IPS-11a (cell line): ENCODE results near the gene MEX3B.

Source experiments
- H3K4me3 ChIP-seq: one replicate; pipeline ENCODE4 v1.5.1; 2013; ENCODE audit warnings: low read depth, low read length, control low read depth

The MEX3B gene

DNA sequence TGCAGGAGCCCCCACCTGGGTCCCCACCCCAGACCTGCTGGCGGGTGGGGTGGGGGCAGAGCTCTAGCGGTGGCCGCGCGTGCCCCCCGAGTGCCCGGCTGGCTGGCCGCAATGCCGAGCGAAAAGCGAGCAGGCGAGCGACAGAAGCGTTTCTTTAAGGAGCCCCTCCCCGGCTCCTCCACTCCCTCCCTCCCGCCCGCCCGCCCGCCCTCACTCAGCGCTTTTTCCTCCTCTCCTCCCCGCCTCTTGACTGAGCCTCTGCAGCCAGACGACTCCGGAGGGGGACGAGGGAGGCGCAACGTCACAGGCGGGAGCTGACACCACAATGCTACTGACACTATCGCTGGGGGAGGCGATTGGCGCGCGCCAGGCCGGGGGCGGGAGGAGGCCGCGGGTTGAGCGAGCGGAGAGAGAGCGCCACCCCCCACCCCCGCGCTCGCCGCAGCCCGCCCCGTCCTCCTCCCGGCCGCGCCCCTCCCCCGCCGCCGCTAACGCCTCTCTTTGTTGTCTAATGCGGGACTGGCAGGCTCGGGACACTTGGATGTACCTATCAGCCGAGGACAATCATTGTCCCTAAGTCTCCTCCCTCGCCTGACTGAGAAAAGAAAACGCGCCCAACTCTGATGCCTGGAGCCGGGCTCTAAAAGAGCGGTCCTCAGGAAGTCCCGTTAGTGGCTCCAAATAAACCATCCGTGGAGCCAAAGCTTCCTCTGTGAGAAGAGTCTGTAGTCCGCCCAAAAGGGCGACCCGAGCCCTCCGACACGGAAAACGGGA is at the start of gene MEX3B:
MEX3B (minus strand) TSS at position 127 of the 774 bp plus-strand sequence. CDS start 313 bp downstream, outside the sequence.
- peak within 1 kb of the TSS; percentile 81 for H3K4me3 ChIP-seq

DNA sequence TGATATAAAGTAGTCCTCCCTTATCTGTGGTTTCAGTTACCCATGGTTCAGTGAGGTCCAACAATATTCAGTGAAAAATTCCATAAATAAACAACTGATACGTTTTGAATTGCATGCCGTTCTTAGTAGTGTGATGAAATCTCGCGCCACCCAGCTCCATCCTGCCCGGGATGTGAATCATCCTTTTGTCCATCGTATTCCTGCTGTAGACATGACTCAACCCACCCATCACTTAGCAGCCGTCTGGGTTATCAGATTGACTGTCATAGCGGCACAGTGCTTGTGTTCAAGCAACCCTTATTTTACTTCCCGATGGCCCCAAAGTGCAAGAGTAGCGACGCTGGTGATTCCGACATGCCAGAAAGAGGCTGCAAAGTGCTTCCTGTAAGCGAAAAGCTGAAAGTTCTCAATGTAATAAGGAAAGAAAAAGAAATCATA is 48.0 kb upstream of the MEX3B start:
- no peak overlapping the region for H3K4me3 ChIP-seq

DNA sequence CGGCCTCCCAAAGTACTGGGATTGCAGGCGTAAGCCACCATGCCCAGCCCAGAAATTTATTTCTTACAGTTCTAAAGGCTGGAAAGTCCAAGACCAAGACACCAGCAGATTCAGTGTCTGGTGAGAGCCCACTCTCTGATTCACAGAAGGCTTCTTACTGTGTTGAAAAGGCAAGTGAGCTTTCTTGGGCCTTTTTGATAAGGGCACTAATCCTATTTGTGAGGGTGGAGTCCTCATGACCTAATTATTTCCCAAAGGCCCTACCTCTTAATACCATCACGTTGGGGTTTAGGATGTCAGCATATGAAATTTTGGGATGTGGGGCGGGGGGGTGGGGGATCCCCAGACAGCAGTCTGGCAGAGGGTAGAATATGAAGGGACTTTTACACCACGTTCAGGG is 47.5 kb upstream of the MEX3B start:
- H3K4me3 ChIP-seq, result no peak overlapping the region

GRCh38 chr15:82091636-82092140 is 45.9 kb upstream of the MEX3B start:
- H3K4me3 ChIP-seq, result no peak overlapping the region

- H3K4me3 ChIP-seq, result no peak overlapping the region
Observed at GRCh38 chr15:82086243-82086995, 40.6 kb upstream of the MEX3B start.

DNA sequence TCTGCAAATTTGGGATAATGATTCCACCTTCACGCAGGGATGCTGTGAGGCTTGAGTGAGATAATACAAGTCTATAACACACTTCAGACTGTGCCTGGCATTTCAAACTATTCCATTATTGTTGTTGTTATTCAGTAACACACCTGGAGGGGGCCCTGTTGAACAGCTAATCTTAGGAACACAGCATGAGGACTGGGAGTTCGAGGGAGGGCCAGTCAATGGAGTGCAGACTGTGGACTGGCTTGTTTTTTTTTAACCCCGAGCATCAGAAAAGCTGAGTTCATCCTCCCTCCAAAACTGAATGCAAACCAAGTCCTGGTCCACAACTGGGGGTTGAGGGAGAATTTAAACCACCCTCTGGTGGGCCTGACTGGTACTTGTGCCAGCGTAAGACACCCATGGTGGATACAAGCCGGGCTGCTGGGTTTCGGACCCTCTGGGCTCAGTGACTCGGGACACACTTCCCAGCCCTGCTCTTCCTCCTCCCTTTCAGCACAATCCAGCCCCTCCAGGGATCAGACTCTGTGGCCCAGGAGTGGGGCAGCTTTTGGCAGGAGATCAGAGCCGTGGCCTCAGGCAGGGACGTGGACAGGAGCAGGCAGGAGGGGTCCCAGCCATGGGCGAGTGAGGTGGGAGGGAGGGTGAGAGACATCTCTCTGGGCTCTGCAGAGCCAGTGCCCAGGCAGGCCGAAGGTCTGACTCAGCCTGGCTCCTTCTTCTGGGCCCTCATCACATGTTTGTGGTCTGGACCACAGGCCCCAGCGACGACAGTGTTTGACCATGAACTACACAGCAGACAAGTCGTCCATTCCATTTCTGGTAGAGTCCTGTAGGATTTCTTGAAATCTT is 36.3 kb upstream of the MEX3B start:
- no peak overlapping the region for H3K4me3 ChIP-seq

GRCh38 chr15:82080774-82081173 is 35.0 kb upstream of the MEX3B start:
- H3K4me3 ChIP-seq, result no peak overlapping the region

DNA sequence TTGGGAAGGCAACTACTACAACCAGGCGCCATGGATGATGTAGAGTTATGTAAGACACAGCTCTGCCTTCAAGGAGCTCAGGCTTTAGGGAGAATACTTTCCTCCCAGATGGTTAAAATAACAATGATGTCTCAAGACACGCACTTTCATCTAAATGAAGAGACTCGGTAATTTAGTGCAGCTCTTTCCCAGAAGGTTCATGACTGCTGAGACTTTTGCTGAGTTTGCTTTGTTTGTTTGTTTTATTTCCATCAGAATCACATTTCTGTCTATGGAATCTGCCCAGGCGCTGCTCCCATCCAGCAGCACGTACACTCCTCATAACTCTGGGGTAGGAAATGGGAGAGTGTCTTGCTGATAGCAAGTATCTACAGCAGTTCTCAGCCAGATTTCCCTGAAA is 33.9 kb upstream of the MEX3B start:
- no peak overlapping the region for H3K4me3 ChIP-seq

- no peak overlapping the region for H3K4me3 ChIP-seq
Observed at GRCh38 chr15:82074610-82075009, 28.8 kb upstream of the MEX3B start.

DNA sequence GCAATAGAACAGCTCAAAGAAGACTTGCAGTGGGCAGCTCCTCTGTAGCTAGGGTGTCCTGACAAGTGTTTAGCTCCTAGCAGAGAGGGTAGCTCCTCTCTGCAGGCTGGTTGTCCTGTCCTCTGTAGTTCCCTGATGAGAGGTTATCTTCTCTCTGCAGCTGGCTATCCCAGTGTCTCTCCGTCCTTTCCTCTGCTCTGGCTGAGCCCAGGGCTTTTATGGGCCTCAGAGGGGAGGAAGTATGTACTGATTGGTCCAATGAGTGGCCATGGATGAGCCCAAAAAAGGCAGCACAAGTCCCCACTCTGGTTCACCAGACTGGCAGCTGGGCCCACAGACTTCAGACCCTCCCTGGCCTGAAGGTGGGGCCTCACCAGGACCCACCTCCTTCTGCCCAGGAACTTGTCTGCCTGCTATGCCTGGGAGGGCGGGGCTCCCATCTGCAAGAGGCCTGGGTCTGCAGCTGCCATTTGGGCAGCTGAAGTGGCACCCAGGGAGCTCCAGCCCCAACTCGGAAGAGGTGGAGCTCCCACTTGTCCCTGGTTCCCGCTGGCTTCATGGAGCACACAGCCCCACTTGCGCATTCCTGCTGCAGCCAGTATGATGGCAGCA is 27.2 kb upstream of the MEX3B start:
- H3K4me3 ChIP-seq, result no peak overlapping the region

DNA sequence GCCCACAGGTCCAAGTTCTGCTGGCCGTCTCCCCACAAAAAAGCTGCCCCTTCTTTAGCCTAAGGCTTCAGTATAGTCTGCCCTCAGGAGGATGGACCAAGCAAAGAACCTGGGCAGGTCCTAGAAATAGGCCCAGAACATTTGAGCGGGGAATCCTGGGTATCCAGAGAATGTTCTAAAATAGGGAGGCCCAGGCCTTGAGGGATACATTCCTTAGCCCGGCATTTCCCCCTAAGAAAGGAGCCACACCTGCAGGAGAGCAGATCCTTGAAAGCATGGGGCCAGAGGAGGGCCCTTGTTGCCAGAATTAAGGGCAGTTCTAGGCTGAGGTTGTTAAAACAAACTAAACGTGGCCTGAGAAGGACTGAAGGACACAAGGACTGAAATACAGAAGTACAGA is 20.6 kb upstream of the MEX3B start:
- H3K4me3 ChIP-seq, result no peak overlapping the region

DNA sequence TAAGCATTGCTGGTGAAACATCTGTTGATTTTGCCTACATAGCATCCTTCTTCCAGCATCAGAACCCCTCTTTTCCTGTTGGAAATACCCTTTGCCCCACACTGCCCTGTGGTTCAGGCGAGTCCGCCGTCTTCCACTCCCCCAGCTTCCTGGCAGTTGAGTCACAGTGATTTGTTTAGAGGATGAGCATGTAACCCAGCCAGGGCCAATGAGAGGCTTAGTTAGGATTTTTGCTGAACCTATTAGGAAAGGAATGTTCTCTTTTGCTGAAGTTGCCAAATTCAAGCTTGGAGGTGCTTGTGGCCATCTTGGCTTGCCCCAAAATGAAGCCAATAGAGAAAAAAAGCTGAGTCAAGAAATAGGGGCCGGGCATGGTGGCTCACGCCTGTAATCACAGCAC is 19.0 kb upstream of the MEX3B start:
- no peak overlapping the region for H3K4me3 ChIP-seq

GRCh38 chr15:82062479-82063454 is 16.9 kb upstream of the MEX3B start:
- no peak overlapping the region for H3K4me3 ChIP-seq

GRCh38 chr15:82060817-82061216 is 15.0 kb upstream of the MEX3B start:
- H3K4me3 ChIP-seq, result no peak overlapping the region

- peak overlapping the region; percentile 0 for H3K4me3 ChIP-seq
Observed at GRCh38 chr15:82058517-82059204, 12.8 kb upstream of the MEX3B start.

DNA sequence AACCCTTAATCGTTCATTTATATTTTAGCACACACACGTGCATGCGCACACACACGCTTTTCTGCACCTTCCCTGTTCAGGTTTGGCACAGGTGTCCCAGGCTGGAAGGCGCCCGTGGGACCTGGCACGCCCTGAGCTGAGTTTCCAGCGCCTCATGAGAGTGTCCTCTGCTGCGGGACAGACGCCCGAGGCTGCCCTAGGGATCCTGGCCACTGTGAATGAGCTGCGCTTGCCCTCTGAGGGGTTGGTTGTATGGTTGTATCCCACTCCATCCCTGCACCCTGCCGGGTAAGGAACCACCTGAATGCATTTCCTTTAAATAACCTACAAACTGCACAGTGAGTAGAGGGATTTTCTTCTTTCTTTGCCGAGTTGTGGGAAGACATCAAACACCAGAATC is 12.2 kb upstream of the MEX3B start:
- peak overlapping the region; percentile 0 for H3K4me3 ChIP-seq

DNA sequence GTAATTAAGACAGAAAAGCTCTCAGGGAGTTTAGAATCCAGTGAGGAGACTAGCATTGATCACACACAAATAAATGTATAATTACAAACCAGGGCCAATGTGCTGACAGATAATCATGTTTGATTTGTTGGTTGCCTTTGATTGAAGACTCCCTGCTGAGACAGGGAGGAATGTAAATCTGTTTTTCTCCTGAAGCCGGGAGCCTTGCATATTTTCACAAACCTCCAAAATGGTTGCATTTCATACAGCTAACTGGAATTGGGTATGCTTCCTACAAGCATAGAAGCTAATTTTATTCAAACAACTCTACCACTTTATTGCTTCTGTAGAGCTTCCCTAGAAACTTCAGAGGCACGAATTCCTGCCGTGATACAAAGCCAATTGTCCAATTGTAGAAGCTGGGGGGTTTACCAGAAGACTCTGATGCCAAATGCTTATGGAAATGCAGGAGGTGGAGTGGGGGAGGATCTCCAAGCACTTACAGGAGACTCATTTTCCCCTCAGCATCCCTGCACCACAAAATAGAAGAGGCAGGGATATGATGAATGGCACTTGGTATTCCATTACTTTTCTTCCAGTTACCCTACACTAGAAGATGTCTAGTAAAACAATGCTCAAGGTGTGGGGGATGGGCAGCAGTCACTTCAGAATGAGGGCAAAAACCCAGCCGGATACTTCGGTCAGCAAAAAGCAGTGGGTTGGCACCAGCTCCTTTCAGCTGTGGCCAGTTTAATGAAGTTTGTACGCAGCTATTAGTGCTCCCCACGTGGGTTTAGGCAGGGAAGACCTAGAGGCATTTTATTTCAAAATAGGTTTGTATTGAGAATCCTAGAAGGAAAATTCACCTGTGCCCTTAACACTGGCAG is 11.4 kb upstream of the MEX3B start:
- peak overlapping the region; percentile 0 for H3K4me3 ChIP-seq

DNA sequence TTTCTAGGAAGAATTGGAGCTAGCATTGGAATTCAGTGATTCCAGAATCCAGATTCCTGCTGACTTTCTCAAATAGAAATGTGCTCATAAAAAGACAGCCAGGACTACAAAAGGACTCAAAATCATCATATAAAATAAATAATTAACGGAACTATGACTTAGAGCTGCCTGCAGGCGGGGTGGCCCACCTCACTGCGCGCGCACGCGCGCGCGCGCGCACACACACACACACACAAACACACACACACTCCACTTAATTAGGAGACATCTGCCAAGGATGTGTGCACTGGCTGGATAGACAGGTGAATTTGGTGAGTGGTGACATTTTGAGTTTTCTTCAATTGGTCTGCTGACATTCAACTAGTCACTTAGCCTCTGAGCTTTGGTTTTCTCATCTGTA is 6.9 kb upstream of the MEX3B start:
- no peak overlapping the region for H3K4me3 ChIP-seq
